OCI-M1 (cell line): Measurements from ENCODE around the gene TMEM147.

Experiments used
- DNase-seq: peaks from one replicate; lab custom pipeline; 2025; lab: John Stamatoyannopoulos, UW

The TMEM147 gene

DNA sequence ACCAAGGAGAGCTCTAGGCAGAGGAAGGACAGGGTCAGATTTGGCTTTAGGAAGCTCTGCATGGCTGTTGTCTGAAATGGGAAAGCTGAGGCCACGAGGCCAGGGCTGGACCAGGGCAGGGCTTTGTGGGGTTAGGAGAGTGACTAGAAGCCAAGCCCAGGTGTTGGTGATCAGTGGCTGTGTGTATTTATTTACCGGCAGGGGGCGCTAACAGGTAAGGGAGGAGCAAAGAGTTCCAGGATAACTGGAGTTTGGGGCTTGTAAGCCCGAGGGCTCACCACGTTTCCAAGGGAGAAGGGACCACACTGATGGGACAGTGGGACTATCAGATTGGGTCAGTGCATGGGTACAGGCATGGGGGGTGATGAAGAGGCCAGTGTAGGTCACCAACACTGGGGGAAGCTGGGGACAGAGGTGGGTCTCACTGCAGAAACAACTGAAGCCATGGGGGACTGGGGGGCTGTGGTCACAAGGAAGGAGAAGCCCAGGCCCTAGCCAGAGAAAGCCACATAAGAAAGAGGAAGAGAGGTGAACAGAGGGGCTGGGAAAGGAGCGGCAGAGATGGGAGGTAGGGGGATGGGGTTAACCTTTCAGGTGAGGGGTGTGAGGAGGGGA, 3.9 kb downstream of the TMEM147 start:
- DNase-seq, result peak; percentile 84

DNA sequence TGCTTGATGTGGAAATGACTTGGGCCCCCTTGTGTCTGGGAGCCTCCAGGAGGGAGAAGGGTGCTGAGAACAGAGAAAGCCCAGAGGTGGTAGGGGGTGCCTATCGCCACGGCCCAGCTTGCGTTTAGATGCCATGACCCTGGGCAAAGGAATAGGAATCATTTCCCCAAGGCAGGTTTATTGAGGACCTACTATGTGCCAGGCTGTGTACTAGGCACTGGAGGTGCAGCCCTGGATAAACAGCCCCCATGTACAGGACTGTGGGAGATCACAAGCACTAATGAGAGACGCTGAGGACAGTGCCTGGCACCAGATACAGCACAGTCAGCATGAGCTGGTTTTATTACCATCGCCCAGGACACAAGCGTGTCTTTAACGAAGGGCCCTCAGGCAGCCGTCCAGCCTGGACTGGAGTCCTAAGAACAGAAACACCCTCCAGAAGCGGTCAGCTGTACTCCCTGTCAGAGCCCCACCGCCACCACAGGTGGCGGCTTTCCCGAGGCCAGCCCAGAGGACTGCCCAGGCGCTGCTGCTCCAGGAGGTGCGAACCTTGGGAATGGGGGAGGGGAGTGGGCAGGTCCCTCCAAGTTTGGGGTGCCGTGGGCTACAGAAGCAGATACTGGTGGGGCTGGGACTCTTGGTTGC, 4.6 kb downstream of the TMEM147 start:
- DNase-seq, result no peak

DNA sequence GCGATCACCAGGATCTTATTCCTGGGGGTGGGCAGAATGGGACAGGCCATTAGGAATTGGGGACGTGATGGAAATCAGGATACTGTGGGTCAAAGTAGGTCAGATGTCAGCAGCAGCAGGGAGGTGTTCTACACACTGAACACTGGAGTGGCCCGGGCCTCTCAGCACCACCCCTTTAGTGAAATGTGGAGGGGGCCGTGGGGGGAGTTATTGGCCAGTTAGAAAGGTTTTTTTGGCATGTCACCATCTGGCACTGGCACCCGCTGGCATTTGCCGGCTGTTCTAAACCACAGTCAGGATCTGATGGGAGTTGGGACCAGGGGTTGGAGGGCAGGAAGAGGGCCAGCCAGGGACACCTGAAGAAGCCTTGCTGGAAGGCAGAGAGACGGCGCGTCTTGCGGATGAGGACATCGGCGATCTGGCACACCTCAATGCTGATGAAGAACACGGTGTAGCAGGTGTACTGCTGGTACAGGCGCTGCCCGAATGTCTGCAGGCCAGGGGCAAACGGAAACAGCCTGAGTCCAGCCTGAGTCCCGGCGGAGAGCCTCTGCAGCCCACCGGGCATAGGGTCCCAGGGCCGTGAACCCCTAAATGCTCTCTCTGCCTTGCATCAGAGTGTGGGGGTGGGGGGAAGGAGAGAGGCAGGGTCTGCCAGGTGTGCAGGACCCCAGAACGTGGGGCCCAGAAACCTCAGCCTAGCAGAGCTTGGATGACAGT, 5.8 kb downstream of the TMEM147 start:
- DNase-seq, result no peak

DNA sequence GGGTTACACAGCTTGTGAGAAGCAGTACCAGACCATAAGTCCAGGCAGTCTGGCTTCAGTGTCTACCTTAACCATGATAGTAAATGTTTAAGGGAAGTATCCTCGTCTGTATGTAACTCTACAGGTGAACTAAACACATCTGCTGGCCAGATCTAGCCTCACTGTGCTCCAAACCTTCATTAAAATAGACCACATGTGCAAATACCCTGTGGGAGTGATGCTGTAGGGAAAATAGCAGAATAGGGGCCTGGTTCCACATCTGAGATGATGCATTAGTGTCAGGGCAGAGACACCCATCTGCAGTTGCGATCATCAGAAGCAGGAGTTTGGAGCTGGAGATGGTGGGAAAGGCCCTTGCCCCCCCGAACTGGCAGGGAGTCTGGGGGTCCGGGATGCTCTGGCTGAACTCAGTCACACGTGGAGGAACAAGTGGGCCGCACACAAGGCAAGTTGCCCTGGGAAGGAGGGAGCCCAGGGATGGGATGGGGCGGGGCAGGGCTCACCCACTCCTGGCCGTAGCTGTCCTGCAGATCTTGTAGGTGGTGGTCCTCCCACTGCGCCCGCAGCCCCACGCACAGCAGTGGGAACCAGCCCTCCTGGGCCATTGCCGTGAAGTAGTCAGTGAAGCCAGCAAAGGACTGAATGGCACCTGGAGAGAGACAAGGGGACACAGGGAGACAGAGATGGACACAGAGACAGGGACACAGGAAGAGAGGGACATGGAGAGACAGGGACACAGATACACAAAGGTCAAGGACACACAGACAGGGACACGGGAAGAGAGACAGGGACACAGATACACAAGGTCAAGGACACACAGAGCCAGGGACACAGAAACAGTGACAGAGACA, 7.3 kb downstream of the TMEM147 start:
- no peak for DNase-seq

DNA sequence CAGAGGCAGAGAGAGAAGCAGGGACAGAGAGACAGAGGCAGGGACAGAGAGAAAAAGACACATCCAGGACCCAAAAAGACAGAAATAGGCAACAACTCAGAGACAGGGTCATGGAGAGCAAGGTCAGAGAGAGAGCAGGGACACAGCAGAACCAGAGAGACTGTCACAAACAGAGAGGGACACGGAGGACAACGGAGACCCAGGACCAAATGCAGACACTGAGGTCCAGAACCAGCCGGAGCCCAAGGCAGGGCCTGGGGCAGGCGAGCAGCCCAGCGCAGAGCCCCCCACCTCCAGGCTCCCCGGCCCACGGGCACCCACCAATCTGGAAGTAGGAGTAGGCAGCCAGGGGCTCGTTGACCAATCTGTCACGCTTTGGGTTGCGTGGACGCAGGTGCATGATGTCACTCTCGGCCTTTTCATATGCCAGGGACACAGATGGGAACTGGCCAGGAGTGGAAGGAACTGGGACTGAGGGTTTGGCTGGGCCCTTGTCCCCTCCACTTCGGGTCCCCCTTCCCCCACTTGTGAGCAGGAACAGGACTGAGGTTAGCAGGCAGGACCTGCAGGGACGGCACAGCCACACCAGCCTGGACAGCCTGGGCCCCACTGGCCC, 8.1 kb downstream of the TMEM147 start:
- no peak for DNase-seq

DNA sequence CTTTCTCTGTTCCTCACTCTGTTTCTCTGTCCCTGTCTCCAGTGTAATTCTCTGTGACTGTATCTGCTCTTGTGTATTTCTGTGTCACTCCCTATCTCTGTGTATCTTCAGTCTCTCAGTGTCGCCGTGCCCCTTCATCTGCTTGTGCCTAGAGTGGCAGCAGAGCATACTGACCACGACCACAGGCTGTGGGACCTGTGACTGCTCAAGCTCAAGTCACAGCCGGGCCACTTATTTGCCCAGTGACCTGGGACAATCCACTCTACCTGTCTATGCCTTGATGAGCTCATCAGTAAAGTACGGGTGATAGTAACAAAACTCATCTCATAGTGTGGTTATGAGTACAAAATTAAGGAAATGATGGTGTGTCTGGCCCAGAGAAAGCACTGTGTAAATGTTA, 8.7 kb downstream of the TMEM147 start:
- no peak for DNase-seq

DNA sequence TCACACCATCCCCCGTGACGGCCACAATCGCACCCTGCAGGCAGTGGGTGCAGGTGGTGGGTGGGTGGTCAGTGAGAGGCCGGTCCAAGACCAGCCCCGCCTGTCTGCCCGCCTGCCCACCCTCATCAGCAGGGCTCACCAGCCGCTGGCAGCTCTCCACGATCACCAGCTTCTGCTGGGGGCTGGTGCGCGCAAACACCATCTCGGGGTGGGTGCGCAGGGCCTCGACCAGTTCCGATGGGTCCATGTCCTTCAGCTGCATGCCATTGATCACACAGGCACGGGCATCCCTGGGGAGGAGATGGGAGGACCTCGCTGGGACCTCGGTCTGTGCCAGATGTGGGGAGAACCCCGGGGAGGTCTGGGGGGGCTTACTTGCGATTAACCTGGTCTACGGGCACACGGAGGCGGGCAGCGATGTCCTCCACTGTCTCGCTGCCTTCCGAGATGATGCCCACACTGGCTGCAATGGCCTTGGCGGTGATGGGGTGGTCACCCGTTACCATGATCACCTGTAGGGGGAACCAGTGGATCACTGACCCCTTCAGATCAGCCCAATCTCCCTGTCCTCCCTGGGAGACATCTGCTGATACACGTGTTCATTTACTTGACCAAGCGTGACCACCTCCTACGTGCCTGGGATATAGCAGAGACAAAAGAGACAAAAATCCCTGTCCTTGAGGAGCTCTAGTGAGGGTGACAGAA, 10.0 kb downstream of the TMEM147 start:
- DNase-seq, result peak; percentile 62

DNA sequence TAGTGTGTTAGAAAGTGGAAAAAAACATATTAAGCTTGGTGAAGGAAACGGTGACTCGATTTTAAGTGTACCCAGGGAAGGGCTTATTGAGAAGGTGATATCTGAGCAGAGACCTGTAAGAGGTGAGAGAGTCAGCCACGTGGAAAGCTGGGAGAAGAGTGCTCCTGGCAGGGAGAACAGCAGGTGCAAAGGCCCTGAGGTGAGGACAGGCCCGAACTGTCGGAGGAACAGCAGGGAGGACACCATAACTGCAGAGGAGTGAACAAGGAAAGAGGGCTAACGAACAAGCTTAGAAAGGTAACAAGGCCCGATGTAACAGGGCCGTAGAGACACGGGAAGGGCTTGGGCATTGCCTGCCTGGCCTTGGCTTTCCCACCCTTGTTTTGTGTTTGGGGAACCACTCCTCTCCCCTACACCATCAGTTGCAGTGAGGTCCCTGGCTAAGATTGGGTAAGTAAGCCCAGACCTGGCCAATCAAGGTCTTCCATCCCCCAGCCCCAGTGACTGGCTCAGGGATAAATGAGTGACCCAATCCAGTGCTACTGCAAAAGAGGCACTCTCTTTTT, 10.7 kb downstream of the TMEM147 start:
- DNase-seq, result no peak

DNA sequence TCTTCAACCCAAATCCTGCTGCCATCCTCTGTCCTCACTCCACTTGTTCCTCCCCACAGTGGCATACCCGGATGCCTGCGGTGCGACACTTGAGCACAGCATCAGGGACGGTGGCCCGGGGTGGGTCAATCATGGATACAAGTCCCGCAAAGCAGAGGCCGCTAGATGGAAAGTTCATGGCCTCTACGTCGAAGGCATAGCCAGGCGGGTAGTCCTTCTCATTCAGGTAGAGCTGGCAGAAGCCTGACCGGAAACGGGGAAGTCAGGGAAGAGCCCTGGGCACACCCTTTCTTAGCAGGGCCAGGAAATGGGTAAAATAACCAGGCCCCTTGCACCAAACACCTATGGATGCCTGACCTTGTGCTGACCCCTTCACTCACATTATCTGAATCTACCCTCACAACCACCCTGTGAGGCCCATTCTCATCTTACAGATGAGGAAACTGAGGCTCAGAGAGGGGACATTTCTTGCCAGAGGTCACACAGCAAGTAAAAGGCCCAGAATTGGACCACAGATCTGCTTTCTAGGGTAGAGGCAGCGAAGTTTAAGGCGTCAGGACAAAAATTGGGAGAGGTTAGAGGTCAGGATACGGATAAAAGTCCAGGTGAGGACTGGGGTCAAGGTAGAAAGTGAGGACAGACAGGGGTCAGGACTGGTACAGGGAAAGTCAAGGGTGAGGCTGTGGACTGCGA, 11.6 kb downstream of the TMEM147 start:
- DNase-seq, result no peak

DNA sequence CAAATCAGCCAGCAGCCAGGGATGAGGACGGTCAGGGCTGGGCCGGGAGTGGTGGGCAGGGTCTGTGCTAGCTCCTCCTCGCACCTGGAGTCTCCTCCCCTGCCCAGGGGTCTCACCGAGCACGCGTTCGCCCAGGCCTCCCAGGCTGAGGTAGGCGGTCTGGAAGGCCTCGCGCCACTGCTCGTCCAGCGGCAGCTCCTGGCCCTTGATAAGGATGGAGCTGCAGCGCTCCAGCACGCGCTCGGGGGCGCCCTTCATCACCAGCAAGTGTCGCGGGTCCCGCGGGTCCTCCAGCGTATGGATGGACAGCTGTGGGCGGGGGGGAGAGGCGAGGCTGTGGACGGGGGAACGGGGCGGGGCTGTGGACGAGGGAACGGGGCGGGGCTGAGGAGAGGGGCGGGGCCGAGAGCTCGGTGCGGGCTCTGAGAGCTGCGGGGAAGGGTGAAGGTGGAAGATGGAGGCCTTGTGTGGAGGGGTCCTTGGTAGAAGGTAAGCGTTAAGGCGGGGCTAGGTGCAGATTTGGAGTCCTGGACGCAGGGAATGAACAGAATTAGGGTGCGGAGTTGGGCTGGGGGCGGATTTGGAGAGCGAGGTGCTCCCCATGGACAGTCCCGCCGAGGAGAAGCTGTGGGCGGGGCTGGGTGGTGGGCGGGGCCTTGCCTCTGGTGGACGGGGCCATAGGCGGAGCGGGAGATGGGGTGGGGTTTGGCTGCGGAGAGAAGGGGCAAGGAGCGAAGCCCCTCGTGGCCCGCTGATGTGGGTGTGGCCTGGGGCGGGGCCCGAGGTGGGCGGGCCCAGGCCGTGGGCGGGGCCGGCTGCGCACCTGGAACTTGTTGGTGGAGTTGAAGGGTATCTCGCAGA, 12.3 kb downstream of the TMEM147 start:
- no peak for DNase-seq

DNA sequence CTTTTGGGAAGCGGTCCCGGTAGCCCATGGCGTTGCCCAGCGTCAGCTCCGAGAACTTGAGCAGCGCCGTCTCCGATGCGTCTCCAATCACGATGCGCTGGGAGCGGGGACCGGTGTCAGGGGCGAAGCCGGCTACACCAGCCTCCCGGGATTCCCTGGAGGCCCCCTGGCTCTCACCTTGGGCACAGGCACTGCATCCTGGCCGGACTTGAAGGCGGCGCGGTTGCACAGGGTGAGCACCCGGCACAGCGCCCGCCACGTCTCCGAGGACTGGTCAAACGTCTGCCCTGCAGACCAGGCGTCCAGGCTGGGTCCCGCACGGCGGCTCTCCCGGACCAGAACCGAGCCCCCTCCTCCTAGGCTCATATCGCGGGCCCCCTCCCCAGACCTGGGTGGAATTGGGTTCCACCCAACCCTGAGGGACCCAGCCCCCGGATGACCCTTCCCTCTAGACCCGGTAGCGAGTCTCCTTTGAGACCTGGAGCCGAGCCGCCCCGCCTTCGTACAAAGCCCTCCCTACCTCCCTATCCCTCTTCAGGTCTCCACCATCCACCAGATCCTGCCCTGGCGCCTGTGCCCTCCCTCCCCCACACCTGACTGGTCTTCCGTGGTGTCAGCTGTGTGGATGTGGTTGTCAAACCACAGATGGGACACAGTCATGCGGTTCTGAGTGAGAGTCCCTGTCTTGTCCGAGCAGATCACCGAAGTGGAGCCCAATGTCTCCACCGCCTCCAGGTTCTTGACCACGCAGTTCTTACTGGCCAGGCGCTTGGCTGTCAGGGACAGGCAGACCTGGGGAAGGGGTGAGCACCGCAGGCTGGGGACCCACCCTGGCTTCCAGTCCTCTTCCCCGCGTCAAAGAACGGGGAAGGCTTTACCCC, 13.2 kb downstream of the TMEM147 start:
- DNase-seq, result no peak

DNA sequence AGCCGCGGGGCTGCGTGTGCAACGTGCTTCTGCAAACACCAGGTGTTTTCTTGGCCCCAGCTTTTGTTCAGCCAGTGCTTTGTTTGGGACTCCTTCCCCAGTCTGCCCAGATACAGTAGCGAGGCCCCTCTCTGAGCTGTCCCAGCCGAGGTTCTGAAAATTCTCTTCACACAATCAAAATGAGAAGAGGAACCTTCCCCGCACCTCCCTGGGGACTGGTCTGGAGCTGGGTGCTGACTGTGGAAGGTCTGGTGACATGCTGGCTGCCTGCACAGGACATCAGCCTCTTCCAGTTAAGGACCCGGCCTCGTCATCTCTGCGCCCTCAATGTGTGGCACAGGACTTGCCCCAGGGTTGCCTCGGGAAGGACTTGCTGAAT, 13.8 kb downstream of the TMEM147 start:
- no peak for DNase-seq

DNA sequence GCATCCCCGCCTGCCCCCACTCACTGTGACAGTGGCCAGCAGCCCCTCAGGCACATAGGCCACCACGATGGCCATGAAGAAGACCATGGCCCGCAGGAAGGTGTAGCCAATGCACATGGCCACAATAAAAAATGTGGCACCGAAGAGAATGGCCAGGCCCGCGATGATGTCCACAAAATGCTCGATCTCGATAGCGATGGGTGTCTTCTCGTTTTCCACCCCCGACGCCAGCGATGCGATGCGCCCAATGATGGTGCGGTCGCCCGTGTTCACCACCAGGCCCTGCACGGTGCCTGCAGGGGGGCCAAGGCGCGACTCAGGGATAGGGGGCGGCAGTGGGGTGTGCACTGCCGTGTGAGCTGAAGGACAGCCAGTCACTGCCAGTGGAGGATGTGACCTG, 14.4 kb downstream of the TMEM147 start:
- no peak for DNase-seq

DNA sequence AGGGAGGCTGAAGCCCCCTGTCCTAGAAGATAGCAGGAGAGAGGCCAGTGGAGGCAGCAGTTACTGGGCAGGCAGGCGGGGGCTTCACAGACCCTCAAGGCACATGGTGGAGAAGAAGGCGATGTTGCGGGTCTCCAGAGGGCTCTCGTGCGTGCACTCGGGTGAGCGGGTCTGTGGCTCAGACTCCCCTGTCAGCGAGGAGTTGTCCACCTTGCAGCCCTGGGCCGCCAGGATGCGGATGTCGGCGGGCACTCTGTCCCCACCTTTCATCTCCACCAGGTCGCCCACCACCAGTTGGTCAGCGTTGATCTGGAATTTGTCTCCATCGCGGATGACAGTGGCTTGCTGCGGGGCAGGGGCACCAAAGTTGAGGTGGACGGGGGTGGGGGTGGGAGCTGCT, 14.8 kb downstream of the TMEM147 start:
- no peak for DNase-seq

DNA sequence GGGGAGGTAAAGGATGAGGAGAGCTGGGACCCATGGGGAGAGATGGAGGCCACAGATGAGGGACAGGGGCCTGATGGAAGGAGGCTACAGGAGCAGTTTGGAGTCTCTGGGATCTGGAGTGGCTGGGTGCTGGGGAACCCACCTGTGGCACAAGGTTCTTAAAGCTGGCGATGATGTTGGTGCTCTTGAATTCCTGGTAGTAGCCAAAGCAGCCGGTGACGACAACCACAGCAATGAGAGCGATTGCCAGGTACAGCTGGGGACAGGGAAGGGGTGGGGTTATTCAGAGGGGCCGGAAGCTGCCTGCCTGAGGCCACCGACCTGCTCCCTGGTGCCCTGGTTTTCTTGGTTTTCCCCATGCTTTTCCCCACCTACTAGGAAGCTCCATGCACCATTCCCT, 15.3 kb downstream of the TMEM147 start:
- no peak for DNase-seq

DNA sequence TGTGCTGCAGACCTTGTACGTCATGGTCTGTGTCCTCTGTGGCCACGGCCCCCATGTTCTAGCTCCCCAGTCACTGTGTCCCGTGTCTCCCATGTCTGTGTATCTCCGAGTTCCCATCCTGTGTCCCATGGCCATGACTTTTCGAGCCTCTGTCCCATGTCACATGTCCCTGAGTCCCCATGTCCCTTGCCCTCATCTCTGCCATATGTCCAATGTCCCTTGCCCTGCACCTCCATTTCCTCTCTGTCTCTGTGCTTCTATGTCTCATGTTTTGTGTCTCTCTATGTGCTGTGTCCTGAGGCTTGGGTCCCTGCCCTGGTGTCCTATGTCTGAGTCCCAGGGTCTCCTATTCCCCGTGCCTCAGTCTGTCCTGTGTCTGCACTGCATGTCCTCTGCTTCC, 16.0 kb downstream of the TMEM147 start:
- no peak for DNase-seq

DNA sequence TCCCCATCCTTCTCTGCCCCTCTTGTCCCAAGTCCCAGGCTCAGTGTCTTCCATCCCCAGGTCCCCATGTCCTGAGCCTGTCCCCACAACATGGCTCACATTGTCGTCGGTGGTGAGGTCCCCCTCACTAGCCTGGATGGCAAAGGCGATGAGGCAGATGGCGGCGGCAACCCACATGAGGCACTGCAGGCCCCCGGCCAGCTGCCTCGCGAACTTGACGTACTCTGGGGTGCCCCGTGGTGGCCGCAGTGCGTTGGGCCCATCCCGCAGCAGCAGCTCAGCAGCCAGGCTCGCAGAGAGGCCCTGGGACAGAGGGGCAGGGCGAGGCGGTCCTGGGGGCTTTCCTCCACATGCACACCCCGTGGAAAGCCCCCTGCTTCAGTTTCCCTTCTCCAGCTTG, 16.9 kb downstream of the TMEM147 start:
- DNase-seq, result no peak

DNA sequence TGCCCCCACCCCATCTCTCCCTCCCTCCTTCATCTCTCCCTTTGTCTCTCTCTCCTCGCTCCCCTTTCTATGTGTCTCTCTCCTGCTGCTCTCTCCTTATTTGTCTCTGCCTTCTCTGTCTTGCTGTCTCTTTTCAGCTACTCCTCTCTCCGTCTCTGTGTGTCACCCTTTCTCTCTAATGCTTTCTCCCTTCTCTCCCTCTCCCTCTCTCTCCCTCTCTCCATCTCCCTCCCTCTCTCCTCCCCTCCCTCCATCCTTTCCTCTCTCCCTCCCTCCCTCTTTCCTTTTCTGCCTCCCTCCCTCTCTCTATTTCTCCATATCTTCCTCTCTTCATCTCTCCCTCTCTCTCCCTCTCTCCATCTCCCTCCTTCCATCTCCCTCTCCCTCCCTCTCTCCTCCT, 17.4 kb downstream of the TMEM147 start:
- no peak for DNase-seq
